CD4-positive, alpha-beta T cell treated with Interleukin-4 for 1 hour (primary cell): Measurements from ENCODE around the gene DUSP16.
"Not testable (repeated sequence)": the region's sequence is repeated elsewhere in the genome, so short reads cannot be mapped to it uniquely, and the experiment has no call there.

Experiments
- DNase-seq, 2 donors: peaks; one replicate each; pipeline ENCODE4 v3.0.0-alpha.2; 2020 to 2022

The DUSP16 gene

DNA sequence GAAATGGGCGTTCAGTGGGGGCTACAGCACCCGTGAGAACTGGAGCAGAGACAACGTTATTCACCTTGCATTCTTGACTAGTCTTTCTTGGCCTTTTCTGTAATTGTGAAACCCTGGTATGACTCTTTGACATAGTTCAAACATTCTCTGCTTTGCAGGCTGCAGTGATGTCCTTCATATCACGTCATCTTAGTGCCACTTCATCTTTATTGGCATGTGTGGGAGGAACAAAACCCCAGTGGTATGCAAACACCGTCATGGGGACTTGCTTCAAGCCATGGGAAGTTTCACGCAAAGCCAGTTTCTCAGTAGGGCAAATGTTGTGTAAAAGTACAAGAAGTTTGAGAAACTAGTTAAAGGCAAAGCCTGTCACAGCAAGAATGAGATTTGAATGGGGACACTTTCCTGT lies 20.2 kb upstream of the DUSP16 start:
- DNase-seq: no peak

DNA sequence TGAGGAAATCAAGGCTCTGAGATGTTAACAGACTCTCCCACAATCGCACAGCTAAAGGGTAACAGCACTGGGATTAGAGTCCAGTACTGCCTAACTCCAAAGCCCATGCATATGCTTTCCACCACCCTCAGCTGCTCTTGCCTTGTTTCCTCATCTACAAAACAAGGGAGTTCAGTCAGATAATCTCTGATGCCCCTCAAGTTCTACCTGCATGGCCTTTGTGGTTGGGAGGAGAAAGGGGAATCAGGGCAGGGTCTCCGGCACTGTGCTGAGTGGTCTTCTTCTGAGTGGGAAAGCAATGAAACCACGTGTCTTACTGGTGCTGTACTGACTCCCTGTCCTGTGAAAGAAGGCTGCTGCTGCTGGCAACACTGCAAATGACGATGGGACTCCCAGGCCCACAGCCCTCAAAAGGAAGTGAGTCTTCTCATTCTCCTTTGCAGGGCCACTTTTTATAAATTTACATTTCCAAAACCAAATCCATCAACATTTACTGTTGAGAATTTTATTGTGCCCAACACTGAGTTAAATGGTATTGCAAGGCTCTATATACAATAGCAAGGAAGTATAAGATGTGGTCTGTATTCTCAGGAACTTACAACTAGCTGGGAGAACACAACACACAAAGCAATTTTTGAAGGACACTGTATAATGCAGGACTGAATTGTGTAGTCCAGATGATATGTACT lies 19.7 kb upstream of the DUSP16 start:
- DNase-seq: no peak

DNA sequence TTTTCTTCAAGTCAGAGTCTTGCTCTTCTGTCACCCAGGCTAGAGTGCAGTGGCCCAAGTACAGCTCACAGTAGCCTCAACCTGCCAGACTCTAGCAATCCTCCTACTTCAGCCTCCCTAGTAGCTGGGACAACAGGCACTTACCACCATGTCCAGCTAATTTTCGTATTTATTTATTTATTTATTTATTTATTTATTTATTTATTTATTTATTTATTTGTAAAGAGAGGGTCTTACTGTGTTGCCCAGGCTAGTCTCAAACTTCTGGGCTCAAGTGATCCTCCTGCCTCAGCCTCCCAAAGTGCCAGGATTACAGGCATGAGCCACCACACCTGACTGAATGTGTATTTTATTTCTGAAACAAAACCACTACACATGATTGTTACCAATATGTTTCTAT lies 18.1 kb upstream of the DUSP16 start:
- not testable (repeated sequence) for DNase-seq

DNA sequence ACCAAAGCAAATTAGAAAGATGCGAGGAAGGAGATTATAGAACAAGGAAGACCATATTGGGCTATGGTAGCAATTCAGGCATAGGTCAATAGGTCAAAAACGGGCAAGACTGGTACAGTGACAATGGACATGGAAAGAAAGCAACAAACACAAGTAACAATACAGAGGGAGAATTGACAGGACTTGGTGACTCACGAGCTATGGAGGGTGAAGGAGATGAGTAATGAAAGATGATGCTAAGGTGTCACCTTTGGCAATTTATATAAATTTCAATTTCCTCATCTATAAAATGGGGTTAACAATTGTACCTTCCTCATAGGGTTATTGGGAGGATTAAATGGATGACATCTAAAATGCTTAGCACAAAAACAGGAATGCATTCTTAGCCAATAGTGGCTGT lies 15.1 kb upstream of the DUSP16 start:
- no peak for DNase-seq

DNA sequence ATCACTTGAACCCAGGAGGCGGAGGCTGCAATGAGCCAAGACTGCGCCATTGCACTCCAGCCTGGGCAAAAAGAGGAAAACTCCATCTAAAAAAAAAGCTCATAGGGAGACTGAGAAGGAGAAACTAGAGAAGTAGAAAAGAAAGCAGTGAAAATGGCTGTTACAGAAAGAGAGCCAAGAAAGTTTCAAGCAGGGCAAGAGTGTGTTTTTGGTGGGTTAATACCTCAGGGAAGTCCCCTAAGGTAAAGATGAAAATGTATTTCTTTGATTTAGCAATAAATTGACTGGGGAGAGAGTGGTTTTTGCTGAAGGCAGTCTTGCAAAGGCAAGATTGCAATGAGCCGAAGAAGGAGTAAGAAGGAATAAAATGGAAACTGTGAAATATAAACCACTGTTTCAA lies 10.0 kb upstream of the DUSP16 start:
- no peak for DNase-seq

DNA sequence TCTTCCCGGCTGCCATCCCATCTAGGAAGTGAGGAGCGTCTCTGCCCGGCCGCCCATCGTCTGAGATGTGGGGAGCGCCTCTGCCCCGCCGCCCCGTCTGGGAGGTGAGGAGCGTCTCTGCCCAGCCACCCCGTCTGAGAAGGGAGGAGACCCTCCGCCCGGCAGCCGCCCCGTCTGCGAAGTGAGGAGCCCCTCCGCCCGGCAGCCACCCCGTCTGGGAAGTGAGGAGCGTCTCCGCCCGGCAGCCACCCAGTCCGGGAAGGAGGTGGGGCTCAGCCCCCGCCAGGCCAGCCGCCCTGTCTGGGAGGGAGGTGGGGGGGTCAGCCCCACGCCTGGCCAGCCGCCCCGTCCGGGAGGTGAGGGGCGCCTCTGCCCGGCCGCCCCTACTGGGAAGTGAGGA lies 3.3 kb upstream of the DUSP16 start:
- DNase-seq: not testable (repeated sequence)

DNA sequence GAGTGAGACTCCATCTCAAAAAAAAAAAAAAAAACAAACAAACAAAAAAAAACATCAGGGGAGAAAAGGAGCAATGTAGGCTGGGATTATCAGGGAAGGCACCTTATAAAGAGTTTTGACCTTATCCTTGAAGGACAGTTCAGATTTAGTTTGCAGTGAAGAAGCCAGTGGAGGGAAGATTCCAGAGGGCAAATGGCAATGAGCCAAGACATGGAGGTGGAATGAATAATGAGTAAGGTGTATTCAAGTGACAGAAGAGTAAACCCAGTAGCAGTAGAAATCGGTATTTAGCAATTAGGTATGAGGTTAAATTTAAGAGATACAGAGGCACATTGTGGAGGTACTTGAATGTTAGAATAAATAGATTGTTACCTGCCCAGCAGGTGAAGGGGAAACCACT lies 2.2 kb upstream of the DUSP16 start:
- DNase-seq: no peak

DNA sequence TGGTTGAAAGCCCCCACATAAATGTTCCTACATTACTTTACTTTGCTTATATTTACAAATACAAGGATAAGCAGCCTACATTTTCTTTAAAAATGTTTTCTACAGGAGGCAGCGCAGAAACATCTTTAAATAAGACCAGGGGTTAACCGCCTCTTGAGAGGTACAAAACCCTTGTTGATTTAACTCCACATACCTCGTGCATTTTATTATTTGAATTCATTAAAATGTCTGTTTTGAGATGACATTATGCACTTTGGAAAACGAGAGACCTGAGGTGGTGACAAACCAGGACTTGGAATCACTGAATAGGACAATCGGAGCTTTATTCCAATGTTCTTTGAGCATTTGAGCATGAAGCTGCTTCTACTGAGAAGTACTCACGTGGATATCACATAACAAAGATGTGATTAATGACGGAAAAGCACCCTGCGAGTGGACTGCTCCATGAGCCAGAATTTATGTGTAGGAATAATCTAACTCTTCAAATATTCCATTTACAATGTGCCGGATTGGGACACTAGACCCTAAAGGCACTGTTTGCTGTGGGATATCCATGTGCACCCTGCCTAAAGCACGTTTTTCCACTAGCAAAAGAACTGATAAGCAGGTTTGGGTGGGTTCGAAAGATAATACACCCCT lies 746 bp upstream of the DUSP16 start:
- DNase-seq: no peak

DNA sequence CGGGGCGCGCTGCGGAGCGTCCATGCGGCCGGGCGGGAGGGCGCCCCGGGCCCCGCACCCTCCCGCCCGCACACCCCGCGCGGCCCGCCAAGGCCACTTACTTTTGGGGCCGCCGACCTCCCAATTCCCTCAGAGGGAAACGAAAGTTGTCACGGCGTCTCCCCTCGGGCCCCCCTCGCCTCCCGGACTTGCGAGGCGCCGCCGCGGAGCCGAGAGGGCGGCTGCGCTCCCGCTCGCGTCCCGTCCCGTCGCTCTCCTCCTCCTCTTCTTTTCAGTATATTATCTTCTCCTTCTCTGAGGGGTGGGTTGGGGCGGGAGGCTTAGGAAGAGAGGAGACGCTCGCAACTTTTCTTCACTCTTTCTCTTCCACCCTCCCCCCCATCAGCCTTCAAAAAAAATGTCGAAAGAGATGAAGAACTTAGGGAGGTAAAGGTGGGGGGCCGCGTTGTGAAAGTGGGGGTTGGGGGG lies 613 bp downstream of the DUSP16 start:
- peak in 1 of 2 donors; percentile 37 for DNase-seq

DNA sequence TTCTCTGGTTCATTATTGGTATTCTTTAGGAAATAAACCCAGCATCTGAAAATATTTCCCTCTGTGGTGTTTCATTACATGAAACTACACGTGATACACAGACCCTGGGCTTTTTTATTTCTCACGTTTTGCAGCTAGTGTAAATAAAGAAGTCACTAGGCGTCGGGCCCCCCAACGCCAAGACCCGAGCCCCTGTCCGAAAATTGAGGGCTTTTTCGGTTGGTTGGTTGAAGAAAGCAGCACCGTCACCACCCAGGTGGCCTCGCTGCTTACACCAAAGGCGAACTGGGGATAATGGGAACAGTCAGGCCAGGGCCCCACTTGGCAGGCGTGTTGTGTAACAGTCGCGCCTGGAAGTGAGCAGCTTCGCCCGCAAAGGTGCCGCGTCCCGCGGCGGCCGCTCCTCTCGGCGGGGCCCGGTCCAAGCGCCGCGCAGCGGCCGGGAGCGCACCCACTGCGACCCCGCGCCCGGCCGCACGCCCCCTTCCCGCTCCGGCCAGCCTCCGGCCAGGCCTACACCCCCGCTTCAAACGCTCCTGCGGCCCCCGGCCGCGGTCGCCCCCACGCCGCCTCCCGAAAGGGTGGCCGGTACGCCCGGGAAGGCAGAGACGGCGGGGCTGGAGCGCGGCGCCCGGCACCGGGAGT lies 1.2 kb downstream of the DUSP16 start:
- peak; percentile 59 to 69 for DNase-seq

DNA sequence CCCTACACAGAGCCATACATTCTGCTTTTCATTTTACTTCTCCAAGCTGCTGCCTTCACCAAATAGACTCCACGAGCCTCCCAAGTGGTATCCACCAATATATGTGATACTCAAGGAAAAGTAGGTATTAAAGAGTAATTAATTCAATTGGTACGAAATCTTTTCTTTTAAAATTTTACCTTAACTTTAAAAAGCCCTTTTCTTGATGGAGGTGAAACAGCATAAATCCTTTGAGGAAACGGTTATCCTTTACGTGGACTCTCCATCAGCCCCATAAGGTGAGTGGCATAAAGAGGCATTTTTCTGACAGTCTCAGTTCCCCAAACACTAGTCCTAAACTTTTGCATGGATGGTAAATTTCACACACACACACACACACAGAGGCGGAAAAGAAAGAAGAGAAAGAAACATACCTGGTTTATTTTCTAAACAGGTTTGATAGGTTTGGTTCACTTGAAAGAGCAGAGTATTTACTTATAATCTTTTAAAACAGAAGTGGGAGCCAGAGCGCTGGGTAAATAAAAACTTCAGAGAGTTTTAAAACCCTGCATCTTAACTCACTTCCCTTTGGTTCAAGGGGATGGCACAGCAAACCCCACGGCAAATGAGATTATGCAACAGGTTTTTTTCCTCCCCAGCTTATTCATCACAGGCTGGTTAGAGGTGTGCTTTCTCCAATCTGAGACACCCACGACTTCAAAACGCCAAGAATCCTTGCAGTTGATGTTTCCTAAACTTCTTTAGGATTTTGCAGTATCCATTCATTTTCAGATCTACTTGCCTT lies 1.9 kb downstream of the DUSP16 start:
- peak; percentile 82 to 90 for DNase-seq

DNA sequence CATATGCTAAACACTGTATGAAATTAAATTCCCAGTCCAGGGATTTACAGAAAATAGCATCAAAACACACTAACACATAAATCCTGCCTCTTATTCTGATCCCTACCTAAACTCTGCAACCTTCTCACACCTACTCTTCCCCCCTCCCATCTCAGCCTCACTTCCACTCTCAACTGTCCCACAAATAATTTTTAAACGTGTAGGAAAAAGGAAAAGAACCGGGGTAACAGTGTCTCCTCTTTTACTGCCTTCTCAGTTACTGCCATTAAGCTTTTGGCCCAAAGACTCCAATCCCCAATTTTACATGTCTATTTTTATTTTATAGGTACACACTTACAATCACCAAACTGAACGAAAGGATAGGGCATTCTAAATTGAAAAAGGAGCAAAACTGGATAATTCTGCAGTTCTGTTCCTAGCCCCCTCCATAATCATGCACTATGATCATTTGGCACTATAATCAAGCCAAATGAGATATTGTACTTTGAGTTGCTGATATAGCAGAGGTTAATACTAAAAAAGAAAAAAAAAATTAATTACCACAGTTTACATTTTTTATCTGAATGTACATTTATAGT lies 2.9 kb downstream of the DUSP16 start:
- DNase-seq: no peak

DNA sequence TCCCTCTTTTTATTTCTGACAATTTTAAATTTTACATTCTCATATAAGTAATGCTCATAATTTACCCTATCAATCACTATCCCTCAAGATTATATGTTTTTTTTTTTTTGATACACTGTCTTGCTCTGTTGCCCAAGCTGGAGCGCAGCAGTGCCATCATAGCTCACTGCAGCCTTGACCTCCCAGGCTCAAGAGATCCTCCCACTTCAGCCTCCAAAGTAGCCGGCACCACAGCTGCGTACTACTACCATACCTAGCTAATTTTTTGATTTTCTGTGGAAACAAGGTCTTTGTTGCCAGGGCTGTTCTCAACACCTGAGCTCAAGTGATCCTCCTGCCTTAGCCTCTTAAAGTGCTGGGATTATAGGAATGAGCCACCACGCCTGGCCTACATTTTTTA lies 4.4 kb downstream of the DUSP16 start:
- no peak for DNase-seq

DNA sequence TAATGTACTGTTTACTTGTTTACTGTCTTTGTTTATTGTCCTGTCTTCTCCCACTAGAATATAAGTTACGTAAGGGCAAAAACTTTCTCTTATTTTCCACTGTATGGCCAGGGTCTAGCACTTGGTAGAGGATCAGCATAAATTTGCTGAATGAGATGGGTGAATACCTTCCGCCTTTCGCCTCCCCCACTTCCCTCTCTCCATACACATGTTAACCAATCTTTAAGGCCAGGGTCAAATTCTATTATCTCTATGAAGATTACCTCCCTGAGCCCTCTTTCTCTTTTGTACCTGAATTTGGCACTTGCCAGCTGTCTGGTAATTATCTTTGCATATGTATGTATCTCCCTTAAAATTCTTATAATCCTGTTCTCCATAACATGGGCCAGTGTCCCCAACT lies 4.9 kb downstream of the DUSP16 start:
- no peak for DNase-seq

DNA sequence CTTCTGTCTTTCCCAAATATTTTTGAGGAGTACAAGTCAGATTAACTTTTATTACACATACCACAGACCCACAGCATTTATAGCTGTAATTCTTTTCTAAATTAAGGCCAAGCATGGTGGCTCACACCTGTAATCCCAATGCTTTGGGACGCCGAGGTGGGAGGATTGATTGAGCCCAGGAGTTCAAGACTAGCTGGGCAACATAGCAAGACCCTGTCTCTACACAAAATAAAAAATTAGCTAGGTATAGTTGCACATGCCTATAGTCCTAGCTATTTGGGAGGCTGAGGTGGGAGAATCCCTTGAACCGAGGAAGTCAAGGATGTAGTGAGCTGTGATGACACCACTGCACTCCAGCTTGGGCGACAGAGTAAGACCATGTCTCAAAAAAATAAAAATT lies 7.0 kb downstream of the DUSP16 start:
- DNase-seq: no peak

DNA sequence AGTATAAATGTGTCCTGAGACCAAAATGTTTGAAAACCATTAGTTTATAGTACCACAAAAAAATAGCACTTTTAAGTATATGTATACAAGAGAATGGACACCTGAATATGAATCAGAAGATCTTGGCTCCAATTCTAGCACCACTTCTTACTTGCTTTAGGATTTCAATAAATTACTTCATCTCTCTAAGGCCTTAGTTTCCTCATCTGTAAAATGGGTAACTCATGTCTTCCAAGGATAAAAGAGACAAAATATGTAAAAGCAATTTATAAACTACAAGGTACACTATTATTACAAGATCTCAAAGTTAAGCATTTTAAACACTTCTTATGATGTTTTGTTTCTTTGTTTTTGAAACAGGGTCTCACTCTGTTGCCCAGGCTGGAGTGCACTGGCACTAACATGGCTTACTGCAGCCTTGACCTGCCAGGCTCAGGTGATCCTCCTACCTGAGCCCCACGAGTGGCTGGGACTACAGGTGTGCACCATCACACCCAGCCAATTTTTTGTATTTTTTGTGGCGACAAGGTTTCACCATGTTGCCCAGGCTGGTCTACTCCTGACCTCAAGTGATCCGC lies 9.4 kb downstream of the DUSP16 start:
- no peak for DNase-seq

DNA sequence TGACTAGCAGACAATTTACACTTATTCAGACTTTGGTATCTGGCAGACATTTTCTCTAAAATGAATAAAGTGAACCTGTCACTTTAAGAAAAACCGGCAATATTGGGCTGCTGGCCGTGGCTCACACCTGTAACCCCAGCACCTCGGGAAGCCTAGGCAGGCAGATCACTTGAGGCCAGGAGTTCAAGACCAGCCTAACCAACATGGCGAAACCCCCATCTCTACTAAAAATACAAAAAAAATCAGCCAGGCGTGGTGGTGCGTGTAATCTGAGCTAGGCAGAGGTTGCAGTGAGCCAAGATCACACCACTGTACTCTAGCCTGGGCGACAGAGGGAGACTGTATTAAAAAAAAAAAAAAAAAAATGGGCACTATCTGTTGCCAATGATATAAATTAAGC lies 11.5 kb downstream of the DUSP16 start:
- DNase-seq: no peak

DNA sequence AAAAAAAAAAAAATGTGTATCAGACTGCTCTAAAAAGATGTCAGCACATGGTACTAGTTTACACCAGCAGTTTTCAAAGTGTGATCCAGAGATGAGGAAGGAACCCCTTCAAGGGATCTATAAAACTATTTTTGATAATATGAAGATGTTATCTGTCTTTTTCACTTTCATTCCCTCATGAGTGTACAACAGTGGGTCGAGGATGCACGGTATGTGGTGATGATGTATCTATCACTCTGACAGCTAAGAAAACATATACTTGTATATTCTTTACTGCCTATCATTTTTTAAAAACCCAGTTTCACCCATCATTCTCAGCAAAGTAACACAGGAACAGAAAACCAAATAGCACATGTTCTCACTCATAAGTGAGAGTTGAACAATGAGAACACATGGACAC lies 12.4 kb downstream of the DUSP16 start:
- no peak for DNase-seq

DNA sequence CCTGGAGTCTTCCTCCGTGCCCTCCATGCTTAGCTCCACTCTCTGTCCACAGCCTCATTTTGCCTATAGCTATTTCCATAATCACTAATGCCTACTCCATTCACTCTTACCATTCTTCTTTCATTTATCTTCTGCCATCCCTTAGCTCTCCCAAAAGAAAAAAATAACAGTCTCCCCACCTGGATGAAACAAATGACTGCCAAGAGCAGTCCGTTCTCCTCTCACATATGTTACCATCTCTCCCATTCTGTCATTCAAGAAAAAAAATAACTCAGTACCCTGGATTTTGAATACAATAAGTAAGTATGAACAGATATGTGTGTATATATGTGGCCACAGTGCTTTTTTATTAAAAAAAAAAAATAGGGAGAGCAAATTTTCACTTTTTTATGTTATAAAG lies 13.2 kb downstream of the DUSP16 start:
- no peak for DNase-seq

DNA sequence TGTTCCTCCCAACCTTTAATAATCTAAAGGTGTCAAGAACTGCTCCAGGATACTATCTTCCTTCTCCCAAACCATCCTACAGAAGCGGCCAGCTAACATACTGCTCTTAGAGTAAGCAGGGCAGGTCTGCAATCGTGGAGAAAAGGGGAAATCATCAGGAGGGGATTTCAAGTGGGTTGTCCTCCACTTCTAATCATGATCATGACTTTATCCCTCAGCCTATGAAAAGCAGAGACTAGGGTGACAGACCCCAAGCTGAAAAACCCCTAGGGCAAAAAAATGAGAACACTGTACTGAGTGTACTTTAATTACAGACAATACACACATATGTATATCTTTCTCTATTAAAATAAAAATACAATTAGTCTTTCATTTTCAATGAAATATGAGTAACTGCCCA lies 13.9 kb downstream of the DUSP16 start:
- no peak for DNase-seq

DNA sequence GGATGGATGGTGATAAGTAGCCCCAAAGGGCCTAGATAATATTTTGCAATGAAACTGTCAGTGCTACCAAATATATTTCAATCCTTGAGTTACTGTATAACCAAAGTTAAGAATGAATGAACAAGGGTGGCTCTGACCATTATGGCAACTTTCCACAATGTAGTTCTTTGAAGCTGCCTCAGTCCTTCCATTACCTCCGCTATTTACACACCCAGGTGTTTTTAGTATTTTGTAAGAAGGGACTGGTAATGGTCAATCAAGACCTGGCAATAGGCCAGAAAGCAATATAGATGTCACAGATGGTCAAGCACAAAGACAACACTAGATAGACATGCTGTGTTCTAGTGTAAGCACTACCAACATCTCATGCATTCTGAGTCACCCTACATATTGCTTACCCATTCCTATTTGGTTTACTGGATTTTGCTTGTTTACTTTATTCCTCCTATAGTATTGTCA lies 16.3 kb downstream of the DUSP16 start:
- no peak for DNase-seq

DNA sequence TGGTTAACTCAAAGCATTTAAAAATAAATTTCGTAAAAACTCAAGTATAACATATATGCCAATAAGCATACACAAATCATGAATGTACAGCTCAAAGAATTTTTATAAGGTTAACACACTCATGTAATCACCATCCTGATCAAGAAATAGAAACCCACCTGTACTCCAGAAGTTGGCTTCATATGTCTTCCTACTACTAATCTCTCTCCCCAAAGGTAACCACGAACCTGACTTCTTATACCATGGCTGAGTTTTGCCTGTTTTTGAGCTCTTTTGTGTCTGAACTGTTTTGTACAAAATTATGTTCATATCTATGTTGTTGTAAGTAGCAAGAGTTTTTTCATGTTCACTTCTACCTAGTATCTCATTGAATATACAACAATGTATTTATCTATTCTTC lies 18.7 kb downstream of the DUSP16 start:
- no peak for DNase-seq

DNA sequence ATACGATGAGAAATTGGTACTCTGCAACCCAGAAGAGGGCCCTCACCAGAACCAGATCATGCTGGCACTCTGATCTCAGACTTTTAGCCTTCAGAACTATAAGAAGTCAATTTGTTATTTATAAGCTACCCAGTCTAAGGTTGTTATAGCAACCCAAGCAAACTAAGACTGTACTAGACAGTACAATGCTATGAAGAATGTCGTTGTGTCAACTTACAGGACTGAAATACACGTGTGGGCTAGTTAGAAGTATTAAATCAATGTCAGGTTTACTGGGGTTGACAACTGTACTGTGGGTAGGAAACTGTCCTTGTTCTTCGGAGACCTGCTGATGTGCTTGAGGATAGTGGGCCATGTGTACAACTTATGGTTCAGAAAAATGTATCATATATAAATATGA lies 19.7 kb downstream of the DUSP16 start:
- no peak for DNase-seq
